CD4-positive, alpha-beta T cell (primary cell): Measurements from ENCODE around the gene TMEM107. TPM values are rescaled to one million over a fixed set of nuclear protein-coding genes. Genes with fewer than 3 reads are reported as not detected.
A peak's percentile ranks its signal among the peaks of the same experiment; 100 is the strongest.
"Not testable (repeated sequence)": the region's sequence is repeated elsewhere in the genome, so short reads cannot be mapped to it uniquely, and the experiment has no call there.

Experiments
- ATAC-seq: fragments of 200-7000 bp; cut with Tn5 transposase; one replicate; pipeline ENCODE4 v1.10.0; 2022; ENCODE audit warnings: mild to moderate bottlenecking; ENCODE audit not compliant: poor library complexity
- CTCF ChIA-PET: fragments of 350-600 bp; sonication (Branson Sonifier 250); formaldehyde crosslinking; loops from one replicate; lab custom pipeline; 2021; ENCODE audit warnings: antibody characterized with exemption, inconsistent platforms; lab: Charles Lee
- POLR2A ChIA-PET: fragments of 350-600 bp; sonication (Branson Sonifier 250); formaldehyde crosslinking; loops from one replicate; lab custom pipeline; 2021; ENCODE audit warnings: antibody characterized with exemption, inconsistent platforms; lab: Charles Lee
- DNase-seq, 14 experiments: peaks; one replicate each; pipeline ENCODE4 v3.0.0-alpha.2; 2013 to 2020; ENCODE audit warnings: mixed read lengths in 2 of 14
- H3K27ac ChIP-seq, 2 donors: one replicate each; pipeline versions ENCODE4 v1.5.1 to v1.7.0; 2013; ENCODE audit warnings: low read length in 2 of 2, low read depth in 1 of 2, mild to moderate bottlenecking in 1 of 2
- H3K27me3 ChIP-seq, 2 experiments: 1 replicate in 1 of 2; 2 replicates in 1 of 2; pipeline versions ENCODE4 v1.6.1 to v1.7.0; 2013; ENCODE audit warnings: low read length in 2 of 2, control low read depth in 1 of 2, mild to moderate bottlenecking in 1 of 2, moderate library complexity in 1 of 2; ENCODE audit not compliant: insufficient read depth in 2 of 2, control insufficient read depth in 1 of 2
- H3K36me3 ChIP-seq: one replicate; pipeline ENCODE4 v1.6.1; 2013; ENCODE audit warnings: low read length, control low read depth; ENCODE audit not compliant: insufficient read depth
- H3K4me1 ChIP-seq: one replicate; pipeline ENCODE4 v1.6.1; 2013; ENCODE audit warnings: low read length, control low read depth; ENCODE audit not compliant: insufficient read depth
- H3K4me3 ChIP-seq: one replicate; pipeline ENCODE4 v1.5.1; 2013; ENCODE audit warnings: mild to moderate bottlenecking, low read length, moderate library complexity
- H3K9me3 ChIP-seq, 2 experiments: 1 replicate in 1 of 2; 2 replicates in 1 of 2; pipeline versions ENCODE4 v1.6.1 to v1.7.0; 2013; ENCODE audit warnings: low read length in 2 of 2, mild to moderate bottlenecking in 2 of 2, control low read depth in 1 of 2, moderate library complexity in 1 of 2; ENCODE audit not compliant: control insufficient read depth in 1 of 2, insufficient read depth in 1 of 2
- H3K27ac Mint-ChIP-seq: one replicate; pipeline ENCODE4 v1.8.0; 2020; ENCODE audit warnings: mixed read lengths
- H3K27me3 Mint-ChIP-seq: one replicate; pipeline ENCODE4 v1.8.0; 2021; ENCODE audit warnings: mixed read lengths
- H3K36me3 Mint-ChIP-seq: one replicate; pipeline ENCODE4 v1.8.0; 2021; ENCODE audit warnings: low read depth, mixed read lengths
- H3K4me1 Mint-ChIP-seq: one replicate; pipeline ENCODE4 v1.8.0; 2021; ENCODE audit warnings: low read depth, mixed read lengths
- H3K4me3 Mint-ChIP-seq: one replicate; pipeline ENCODE4 v1.8.0; 2020; ENCODE audit warnings: mild to moderate bottlenecking, mixed read lengths
- H3K9me3 Mint-ChIP-seq: one replicate; pipeline ENCODE4 v1.8.0; 2020; ENCODE audit warnings: mixed read lengths
- intact Hi-C, 2 experiments: fragments of 100-400 bp; cut with DNase I in 1 of 2; cut with micrococcal nuclease in 1 of 2; formaldehyde crosslinking; loops; one replicate each; pipeline versions ENCODE4 v1.15.1 to v1.9.0; 2023 to 2025; cut with DNase I, micrococcal nuclease
- total RNA-seq, 174 experiments: library from RNA in 2 of 174; stranded (reverse) in 2 of 174; gene quantifications; one replicate each; pipeline ENCODE4 v1.2.3 and lab custom pipeline; 2021 to 2026
- TF ChIP-seq, protein P1 (sequence below): fragments of 200-600 bp; IDR thresholded peaks from one replicate; pipeline ENCODE4 v1.8.0; 2022; ENCODE audit warnings: antibody characterized with exemption, mild to moderate bottlenecking

Gene TMEM107
- total RNA-seq, 2 experiments from 2014 or later: 12.2 to 12.9 TPM

DNA sequence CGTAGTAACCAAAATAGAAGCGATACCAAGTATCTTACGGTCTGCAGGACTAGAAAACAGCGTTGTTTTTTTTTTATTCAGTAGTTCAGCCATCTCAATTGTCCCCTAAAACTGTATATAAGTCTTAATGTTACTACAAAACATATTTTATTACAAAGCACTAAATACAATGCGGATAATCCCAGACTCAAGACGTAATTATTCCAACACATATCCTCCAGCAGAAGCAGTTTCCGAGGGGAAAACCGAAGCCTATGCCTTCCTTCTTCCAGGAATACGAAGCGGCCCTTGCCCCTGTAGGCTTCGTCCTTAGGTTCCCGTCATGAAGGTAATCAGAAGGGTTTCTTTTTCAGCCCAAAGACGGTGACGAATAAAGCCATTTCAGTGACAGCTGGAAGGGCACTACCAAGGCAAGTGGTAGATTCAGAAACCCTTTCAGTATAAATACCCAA is 2.3 kb downstream of the TMEM107 start:
- ChIA-PET CTCF (interaction anchor here (0.5 to 2.2 kb wide), 11 partner anchors 8 to 201 kb away, joined by 3 to 7 read pairs (median 4); partner anchors contain the start of gene CTC1), POLR2A (interaction anchor here (0.6 to 6.7 kb wide), 25 partner anchors 9 to 488 kb away, joined by 3 to 419 read pairs (median 6); partner anchors contain the start of genes ALOXE3, AURKB, BORCS6 and CTC1)
- H3K27ac ChIP-seq: peak overlapping the region; percentile 95 to 98
- Mint-ChIP-seq H3K4me3 (peak overlapping the region; percentile 90), H3K9me3 (no peaks in the 10 kb centered on the region), H3K4me1 (peaks cover 51% of the 10 kb centered on the region), H3K27me3 (no peaks in the 10 kb centered on the region), H3K36me3 (peaks cover 9% of the 10 kb centered on the region), H3K27ac (peak overlapping the region; percentile 99)
- DNase-seq (no peak), ATAC-seq (no peak)
- peaks cover 48% of the 10 kb centered on the region for H3K4me1 ChIP-seq
- no peaks in the 10 kb centered on the region for H3K9me3 ChIP-seq
- TF ChIP-seq, protein P1, sequence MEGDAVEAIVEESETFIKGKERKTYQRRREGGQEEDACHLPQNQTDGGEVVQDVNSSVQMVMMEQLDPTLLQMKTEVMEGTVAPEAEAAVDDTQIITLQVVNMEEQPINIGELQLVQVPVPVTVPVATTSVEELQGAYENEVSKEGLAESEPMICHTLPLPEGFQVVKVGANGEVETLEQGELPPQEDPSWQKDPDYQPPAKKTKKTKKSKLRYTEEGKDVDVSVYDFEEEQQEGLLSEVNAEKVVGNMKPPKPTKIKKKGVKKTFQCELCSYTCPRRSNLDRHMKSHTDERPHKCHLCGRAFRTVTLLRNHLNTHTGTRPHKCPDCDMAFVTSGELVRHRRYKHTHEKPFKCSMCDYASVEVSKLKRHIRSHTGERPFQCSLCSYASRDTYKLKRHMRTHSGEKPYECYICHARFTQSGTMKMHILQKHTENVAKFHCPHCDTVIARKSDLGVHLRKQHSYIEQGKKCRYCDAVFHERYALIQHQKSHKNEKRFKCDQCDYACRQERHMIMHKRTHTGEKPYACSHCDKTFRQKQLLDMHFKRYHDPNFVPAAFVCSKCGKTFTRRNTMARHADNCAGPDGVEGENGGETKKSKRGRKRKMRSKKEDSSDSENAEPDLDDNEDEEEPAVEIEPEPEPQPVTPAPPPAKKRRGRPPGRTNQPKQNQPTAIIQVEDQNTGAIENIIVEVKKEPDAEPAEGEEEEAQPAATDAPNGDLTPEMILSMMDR: no peak
- H3K4me3 ChIP-seq: peak overlapping the region; percentile 49
- intact Hi-C loops: loop anchor here in 1 of 2 experiments (1.0 to 5.0 kb wide), 6 partner anchors 10 to 73 kb away; partner anchors contain the start of genes CTC1, HES7 and PFAS
- no peaks in the 10 kb centered on the region for H3K36me3 ChIP-seq
- H3K27me3 ChIP-seq: no peaks in the 10 kb centered on the region

DNA sequence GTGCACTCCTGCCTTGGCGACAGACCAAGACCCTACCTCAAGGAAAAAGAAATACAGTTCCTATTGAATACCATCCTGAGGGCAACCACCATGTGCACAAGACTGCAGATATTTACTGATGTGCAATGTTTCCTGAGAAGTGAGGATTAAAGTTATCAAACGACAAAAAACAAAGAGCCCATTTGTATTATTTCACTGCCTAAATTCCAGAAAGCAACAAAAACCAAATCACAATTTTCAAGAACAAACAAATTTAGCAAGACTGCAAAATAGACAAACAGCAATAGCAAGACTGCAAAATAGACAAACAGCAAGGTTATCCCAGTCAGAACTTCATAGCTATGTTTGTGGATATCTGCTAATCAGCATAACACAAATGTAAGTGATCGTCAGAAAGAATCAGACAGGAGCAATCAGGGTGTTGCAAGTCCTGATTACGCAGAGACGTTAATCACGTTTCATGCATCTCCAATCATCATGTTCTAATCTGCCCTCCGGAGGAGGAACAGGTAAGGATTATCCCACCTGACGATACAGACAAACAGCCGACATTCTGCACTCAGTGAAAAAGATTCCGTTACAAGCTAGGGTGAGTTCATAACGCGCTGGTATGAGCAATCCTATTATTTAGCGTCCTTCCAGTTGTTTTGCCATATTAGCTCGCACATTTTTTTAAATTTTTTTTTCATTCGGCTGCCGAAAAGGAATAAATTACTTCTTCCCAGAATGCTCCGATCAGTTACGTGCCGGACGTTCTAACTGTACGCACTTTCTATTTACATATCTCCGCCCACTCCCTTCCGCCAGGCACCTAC is 2.9 kb downstream of the TMEM107 start:
- no peaks in the 10 kb centered on the region for H3K36me3 ChIP-seq
- H3K27me3 ChIP-seq: no peaks in the 10 kb centered on the region
- no peaks in the 10 kb centered on the region for H3K9me3 ChIP-seq
- no peaks in the 10 kb centered on the region for H3K9me3 Mint-ChIP-seq
- H3K4me3 ChIP-seq: peak overlapping the region; percentile 49
- H3K4me3 Mint-ChIP-seq: peak overlapping the region; percentile 90
- ATAC-seq (peak; percentile 81), DNase-seq (peak in 13 of 14 experiments; percentile 56 to 95 (median 70))
- H3K27me3 Mint-ChIP-seq: no peaks in the 10 kb centered on the region
- H3K27ac ChIP-seq: peak overlapping the region; percentile 95 to 98
- TF ChIP-seq, protein P1: no peak
- H3K4me1 ChIP-seq: peaks cover 48% of the 10 kb centered on the region
- H3K36me3 Mint-ChIP-seq: peaks cover 9% of the 10 kb centered on the region
- POLR2A ChIA-PET: interaction anchor here (0.5 to 6.7 kb wide), 29 partner anchors 10 to 487 kb away, joined by 3 to 419 read pairs (median 5); partner anchors contain the start of genes ALOXE3, AURKB, BORCS6 and CTC1
- CTCF ChIA-PET: interaction anchor here (0.7 to 2.2 kb wide), 10 partner anchors 9 to 100 kb away, joined by 3 to 7 read pairs (median 4); partner anchors contain the start of gene CTC1
- peaks cover 51% of the 10 kb centered on the region for H3K4me1 Mint-ChIP-seq
- peak overlapping the region; percentile 99 for H3K27ac Mint-ChIP-seq
- intact Hi-C loops: loop anchor here in 1 of 2 experiments (1.0 to 5.0 kb wide), 6 partner anchors 9 to 74 kb away; partner anchors contain the start of genes CTC1, HES7 and PFAS

DNA sequence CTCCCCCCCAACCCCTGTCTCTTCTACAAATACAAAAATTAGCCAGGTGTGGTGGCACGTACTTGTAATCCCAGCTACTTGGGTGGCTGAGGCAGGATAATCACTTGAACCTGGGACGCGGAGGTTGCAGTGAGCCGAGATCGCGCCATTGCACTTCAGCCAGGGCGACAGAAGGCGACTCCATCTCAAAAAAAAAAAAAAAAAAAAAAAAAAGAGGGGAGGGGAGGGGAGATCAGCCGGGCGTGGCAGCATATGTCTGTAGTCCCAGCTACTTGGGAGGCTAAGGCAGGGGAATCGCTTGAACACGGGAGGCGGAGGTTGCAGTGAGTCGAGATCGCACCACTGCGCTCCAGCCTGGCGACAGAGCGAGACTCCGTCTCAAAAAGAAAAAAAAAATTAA is 6.0 kb downstream of the TMEM107 start:
- H3K9me3 Mint-ChIP-seq, H3K27me3 Mint-ChIP-seq, H3K27ac ChIP-seq, H3K27me3 ChIP-seq, DNase-seq, H3K9me3 ChIP-seq, CTCF ChIA-PET, H3K4me3 Mint-ChIP-seq, H3K4me3 ChIP-seq, H3K36me3 Mint-ChIP-seq, H3K36me3 ChIP-seq, H3K27ac Mint-ChIP-seq, ATAC-seq: not testable (repeated sequence)
- peaks cover 34% of the 10 kb centered on the region for H3K4me1 ChIP-seq
- POLR2A ChIA-PET: interaction anchor here (1.2 kb wide), 1 partner anchor 29 kb away, joined by 3 read pairs; no protein-coding TSS in a partner anchor
- H3K4me1 Mint-ChIP-seq: peaks cover 36% of the 10 kb centered on the region
- intact Hi-C loops: loop anchor here in 1 of 2 experiments (5.0 kb wide), 2 partner anchors 48 to 77 kb away; partner anchors contain the start of genes CTC1, HES7 and PFAS
